Breast epithelium (tissue), 4 donors: ENCODE results near the gene CAPN2. TPM values are rescaled to one million over a fixed set of nuclear protein-coding genes. Genes with fewer than 3 reads are reported as not detected.

Experiments
- DNase-seq, 2 donors: peaks; one replicate each; pipeline ENCODE4 v3.0.0-alpha.2; 2019; ENCODE audit warnings: low spot score in 2 of 2
- H3K27ac ChIP-seq, 2 donors: fragments of 200-600 bp; sonication (generic) in 1 of 2; one replicate each; pipeline ENCODE4 v1.5.1; 2016 to 2019; ENCODE audit warnings: mild to moderate bottlenecking in 1 of 2
- H3K27me3 ChIP-seq, 2 donors: fragments of 200-600 bp; sonication (generic) in 1 of 2; one replicate each; pipeline versions ENCODE4 v1.5.1 to v1.6.0; 2017 to 2019; ENCODE audit warnings: control low read depth in 1 of 2, mild to moderate bottlenecking in 1 of 2
- H3K36me3 ChIP-seq: fragments of 200-600 bp; one replicate; pipeline ENCODE4 v1.5.1; 2019
- H3K4me1 ChIP-seq, 2 donors: fragments of 200-600 bp; sonication (generic); one replicate each; pipeline ENCODE4 v1.5.1; 2016 to 2019; ENCODE audit warnings: control low read depth in 1 of 2
- H3K4me3 ChIP-seq, 3 donors: fragments of 200-600 bp; sonication (generic); 1 replicate in 2 of 3; 2 replicates in 1 of 3; pipeline ENCODE4 v1.5.1; 2016 to 2019; ENCODE audit warnings: mild to moderate bottlenecking in 3 of 3, moderate library complexity in 2 of 3
- H3K9me3 ChIP-seq, 2 donors: fragments of 200-600 bp; sonication (generic) in 1 of 2; one replicate each; pipeline ENCODE4 v1.5.1; 2016 to 2019; ENCODE audit warnings: control low read depth in 1 of 2
- POLR2A ChIP-seq: fragments of 450-650 bp; IDR thresholded peaks from one replicate; pipeline ENCODE4 v1.6.1; 2016; ENCODE audit warnings: antibody characterized with exemption, mild to moderate bottlenecking, moderate library complexity
- POLR2AphosphoS5 ChIP-seq, 3 donors: sonication (generic); formaldehyde crosslinking; IDR thresholded peaks; one replicate each; pipeline ENCODE4 v1.6.1; 2017; ENCODE audit warnings: antibody characterized with exemption in 3 of 3
- intact Hi-C: fragments of 100-400 bp; cut with DNase I; formaldehyde crosslinking; loops from one replicate; pipeline ENCODE4 v1.15.1; 2023; ENCODE audit warnings: low total_unique reads
- total RNA-seq, 3 donors: library from RNA; depleted of rRNA; stranded (reverse); fragments of >200 nt; gene quantifications; one replicate each; pipeline ENCODE4 v1.1.0, GENCODE V29; 2016
- TF ChIP-seq, protein P1 (sequence below), 3 donors: fragments of 450-650 bp; IDR thresholded peaks; one replicate each; pipeline ENCODE4 v1.5.1; 2016 to 2017; ENCODE audit warnings: antibody characterized with exemption in 3 of 3, mild to moderate bottlenecking in 3 of 3, moderate library complexity in 3 of 3

The CAPN2 gene
- total RNA-seq, 3 donors from 2014 or later: 162 to 192 (median 164) TPM

DNA sequence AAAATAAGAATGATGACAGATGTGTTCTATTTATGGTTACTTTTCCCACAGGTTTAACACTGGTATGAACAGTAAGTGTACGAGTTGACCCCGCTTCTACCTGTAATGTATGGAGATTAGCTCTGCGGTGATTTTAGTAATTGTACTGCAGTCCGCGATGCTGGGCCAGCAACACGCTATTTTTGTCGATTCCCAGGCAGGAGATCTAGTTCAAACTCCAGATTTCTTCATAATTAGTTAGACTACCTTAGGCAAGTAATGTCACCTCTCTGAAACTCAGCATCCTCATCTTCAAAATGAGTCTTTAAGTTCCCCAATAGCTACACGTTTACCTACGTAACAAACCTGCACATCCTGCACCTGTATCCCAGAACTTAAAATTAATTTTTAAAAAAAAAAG is 111.9 kb downstream of the CAPN2 start:
- intact Hi-C loops: no loop called here
- TF ChIP-seq POLR2AphosphoS5 (IDR thresholded peaks at IDR 0.05) (no peak), POLR2A (no peak)
- TF ChIP-seq, protein P1, sequence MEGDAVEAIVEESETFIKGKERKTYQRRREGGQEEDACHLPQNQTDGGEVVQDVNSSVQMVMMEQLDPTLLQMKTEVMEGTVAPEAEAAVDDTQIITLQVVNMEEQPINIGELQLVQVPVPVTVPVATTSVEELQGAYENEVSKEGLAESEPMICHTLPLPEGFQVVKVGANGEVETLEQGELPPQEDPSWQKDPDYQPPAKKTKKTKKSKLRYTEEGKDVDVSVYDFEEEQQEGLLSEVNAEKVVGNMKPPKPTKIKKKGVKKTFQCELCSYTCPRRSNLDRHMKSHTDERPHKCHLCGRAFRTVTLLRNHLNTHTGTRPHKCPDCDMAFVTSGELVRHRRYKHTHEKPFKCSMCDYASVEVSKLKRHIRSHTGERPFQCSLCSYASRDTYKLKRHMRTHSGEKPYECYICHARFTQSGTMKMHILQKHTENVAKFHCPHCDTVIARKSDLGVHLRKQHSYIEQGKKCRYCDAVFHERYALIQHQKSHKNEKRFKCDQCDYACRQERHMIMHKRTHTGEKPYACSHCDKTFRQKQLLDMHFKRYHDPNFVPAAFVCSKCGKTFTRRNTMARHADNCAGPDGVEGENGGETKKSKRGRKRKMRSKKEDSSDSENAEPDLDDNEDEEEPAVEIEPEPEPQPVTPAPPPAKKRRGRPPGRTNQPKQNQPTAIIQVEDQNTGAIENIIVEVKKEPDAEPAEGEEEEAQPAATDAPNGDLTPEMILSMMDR (IDR thresholded peaks at IDR 0.05): no peak
- Histone ChIP-seq H3K27me3 (no peaks in the 10 kb centered on the region), H3K4me3 (no peak overlapping the region), H3K9me3 (no peaks in the 10 kb centered on the region), H3K4me1 (no peaks in the 10 kb centered on the region), H3K27ac (no peak overlapping the region), H3K36me3 (no peaks in the 10 kb centered on the region)
- DNase-seq: no peak

DNA sequence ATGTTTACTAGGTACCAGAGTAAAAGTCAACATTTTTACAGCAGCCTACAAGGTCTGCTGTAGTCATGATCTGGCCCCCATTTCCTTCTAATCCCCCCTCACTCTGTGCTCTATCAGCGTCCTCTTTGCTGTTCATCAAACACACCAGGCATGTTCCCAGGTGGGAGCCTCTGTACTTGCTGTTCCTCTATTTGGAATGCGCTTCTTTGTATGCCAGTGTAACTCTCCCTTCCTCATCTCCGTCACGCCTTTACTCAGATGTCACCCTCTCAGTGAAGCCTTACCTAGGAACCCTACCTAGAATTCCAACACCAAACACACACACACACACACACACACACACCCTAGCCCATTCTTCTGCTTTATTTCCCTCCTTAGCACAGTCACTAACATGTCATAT is 112.4 kb downstream of the CAPN2 start:
- no peak overlapping the region for H3K27ac ChIP-seq
- no peaks in the 10 kb centered on the region for H3K9me3 ChIP-seq
- intact Hi-C loops: no loop called here
- TF ChIP-seq, protein P1 (IDR thresholded peaks at IDR 0.05): no peak
- TF ChIP-seq POLR2AphosphoS5 (IDR thresholded peaks at IDR 0.05) (no peak), POLR2A (no peak)
- H3K27me3 ChIP-seq: no peaks in the 10 kb centered on the region
- no peaks in the 10 kb centered on the region for H3K36me3 ChIP-seq
- H3K4me1 ChIP-seq: no peaks in the 10 kb centered on the region
- DNase-seq: no peak
- H3K4me3 ChIP-seq: no peak overlapping the region

Other genes with a start within 250 kb of the CAPN2 start
- 10 to 100 TPM in 2 of 3 donors, under 1 TPM in 1; 0.32 to 83.9 (median 41.3) TPM for gene CAPN8, start 46.8 kb upstream of the CAPN2 start, total RNA-seq
- 10 to 100 TPM; 31.4 to 46.8 (median 38.0) TPM for gene TP53BP2, start 133.4 kb downstream of the CAPN2 start, total RNA-seq